GM19035 (cell line): ENCODE measurements around the gene TNFSF15.

Experiments
- ATAC-seq: cut with Tn5 transposase; IDR thresholded peaks from one replicate; pipeline ENCODE4 v1.9.1; 2021; ENCODE audit not compliant: unreplicated experiment

The TNFSF15 gene

GRCh38 chr9:114805670-114806525, at the start of gene TNFSF15:
TSS of gene TNFSF15 (minus strand) at chr9:114806039. CDS start at chr9:114806012, 27 bp downstream.
- ATAC-seq, result peak; percentile 75

- ATAC-seq, result no peak
Measured at GRCh38 chr9:114855488-114855887, 49.6 kb upstream of the TNFSF15 start.

- ATAC-seq, result no peak
Measured at GRCh38 chr9:114854736-114855355, 49.0 kb upstream of the TNFSF15 start.

- no peak for ATAC-seq
Measured at GRCh38 chr9:114853071-114853855, 47.4 kb upstream of the TNFSF15 start.

- ATAC-seq, result no peak
Measured at GRCh38 chr9:114852050-114852594, 46.3 kb upstream of the TNFSF15 start.

GRCh38 chr9:114851306-114851705, 45.5 kb upstream of the TNFSF15 start:
- ATAC-seq, result no peak

GRCh38 chr9:114850871-114851270, 45.0 kb upstream of the TNFSF15 start:
- ATAC-seq, result no peak

- ATAC-seq, result no peak
Measured at GRCh38 chr9:114849450-114849849, 43.6 kb upstream of the TNFSF15 start.

GRCh38 chr9:114847492-114848417, 41.9 kb upstream of the TNFSF15 start:
- ATAC-seq, result no peak

GRCh38 chr9:114845373-114845772, 39.5 kb upstream of the TNFSF15 start:
- no peak for ATAC-seq

- ATAC-seq, result no peak
Measured at GRCh38 chr9:114844766-114845165, 38.9 kb upstream of the TNFSF15 start.

GRCh38 chr9:114837923-114838322, 32.1 kb upstream of the TNFSF15 start:
- ATAC-seq, result no peak

- no peak for ATAC-seq
Measured at GRCh38 chr9:114836769-114837168, 30.9 kb upstream of the TNFSF15 start.

- ATAC-seq, result no peak
Measured at GRCh38 chr9:114834386-114834785, 28.5 kb upstream of the TNFSF15 start.

GRCh38 chr9:114830546-114830945, 24.7 kb upstream of the TNFSF15 start:
- ATAC-seq, result no peak

- no peak for ATAC-seq
Measured at GRCh38 chr9:114829574-114830440, 24.0 kb upstream of the TNFSF15 start.

- ATAC-seq, result no peak
Measured at GRCh38 chr9:114828303-114828650, 22.4 kb upstream of the TNFSF15 start.

- ATAC-seq, result no peak
Measured at GRCh38 chr9:114827641-114828302, 21.9 kb upstream of the TNFSF15 start.

GRCh38 chr9:114826431-114826830, 20.6 kb upstream of the TNFSF15 start:
- ATAC-seq, result no peak
